Endodermal cell (in vitro differentiated cells): ENCODE results near the gene TALDO1. TPM values are rescaled to one million over a fixed set of nuclear protein-coding genes. Genes with fewer than 3 reads are reported as not detected.

Experiments
- DNase-seq: peaks from one replicate; pipeline ENCODE4 v3.0.0-alpha.2; 2017
- H3K27ac ChIP-seq: 2 replicates; pipeline ENCODE4 v1.5.1; 2013; ENCODE audit warnings: mild to moderate bottlenecking, low read depth, low read length, moderate library complexity
- H3K27me3 ChIP-seq: 2 replicates; pipeline ENCODE4 v1.6.1; 2013; ENCODE audit warnings: mild to moderate bottlenecking, low read length, moderate library complexity; ENCODE audit not compliant: insufficient read depth, control insufficient read depth, poor library complexity, severe bottlenecking
- H3K36me3 ChIP-seq: 2 replicates; pipeline ENCODE4 v1.7.0; 2013; ENCODE audit warnings: mild to moderate bottlenecking, low read length, moderate library complexity; ENCODE audit not compliant: control insufficient read depth, insufficient read depth
- H3K4me1 ChIP-seq: one replicate; pipeline ENCODE4 v1.7.0; 2013; ENCODE audit warnings: low read length; ENCODE audit not compliant: control insufficient read depth, insufficient read depth
- H3K4me3 ChIP-seq: 2 replicates; pipeline ENCODE4 v1.5.1; 2013; ENCODE audit warnings: mild to moderate bottlenecking, low read length, moderate library complexity
- H3K9ac ChIP-seq: 2 replicates; pipeline ENCODE4 v1.6.1; 2013; ENCODE audit warnings: mild to moderate bottlenecking, low read length, moderate library complexity; ENCODE audit not compliant: poor library complexity, severe bottlenecking; ENCODE audit errors: extremely low read depth
- H3K9me3 ChIP-seq: 2 replicates; pipeline ENCODE4 v1.6.1; 2013; ENCODE audit warnings: mild to moderate bottlenecking, low read length, moderate library complexity; ENCODE audit not compliant: control insufficient read depth
- H3K27ac Mint-ChIP-seq: 2 replicates; pipeline ENCODE4 v1.8.0; 2020; ENCODE audit warnings: mixed read lengths
- H3K27me3 Mint-ChIP-seq: 2 replicates; pipeline ENCODE4 v1.8.0; 2021; ENCODE audit warnings: mild to moderate bottlenecking, mixed read lengths; ENCODE audit not compliant: insufficient read depth
- H3K36me3 Mint-ChIP-seq: 2 replicates; pipeline ENCODE4 v1.8.0; 2020; ENCODE audit warnings: low read depth, mixed read lengths
- H3K4me1 Mint-ChIP-seq: 2 replicates; pipeline ENCODE4 v1.8.0; 2020; ENCODE audit warnings: mixed read lengths
- H3K4me3 Mint-ChIP-seq: 2 replicates; pipeline ENCODE4 v1.8.0; 2020; ENCODE audit warnings: mild to moderate bottlenecking, moderate library complexity, mixed read lengths
- H3K9me3 Mint-ChIP-seq: 2 replicates; pipeline ENCODE4 v1.8.0; 2020; ENCODE audit warnings: mild to moderate bottlenecking, mixed read lengths
- WGBS, 2 experiments: methylation state at CpG; one replicate each; pipeline versions ENCODE4 v1.1.5 to v1.1.7; 2013; ENCODE audit warnings: missing lambda C conversion rate in 2 of 2, mixed read lengths in 1 of 2; ENCODE audit not compliant: insufficient coverage in 1 of 2, insufficient read length in 1 of 2; 5-methylcytosine and 5-hydroxymethylcytosine counted together
- total RNA-seq, 2 donors: library from RNA; stranded (reverse); fragmentation: NEBNext Ultra II Directional in 1 of 2; extraction: Animal tissue kit (Norgen Biotek cat#: 25700) in 1 of 2; gene quantifications; 2 replicates in 1 of 2; 3 replicates in 1 of 2; pipeline ENCODE4 v1.2.1, GENCODE V29; 2021
- TF ChIP-seq, protein P1 (sequence below): fragments of 200-600 bp; sonication (generic); conservative IDR thresholded peaks from 2 replicates; pipeline ENCODE4 v1.5.0; 2021; ENCODE audit warnings: antibody characterized with exemption, mild to moderate bottlenecking

TALDO1 gene
- total RNA-seq, 2 donors from 2014 or later, result 177 to 221 TPM

DNA sequence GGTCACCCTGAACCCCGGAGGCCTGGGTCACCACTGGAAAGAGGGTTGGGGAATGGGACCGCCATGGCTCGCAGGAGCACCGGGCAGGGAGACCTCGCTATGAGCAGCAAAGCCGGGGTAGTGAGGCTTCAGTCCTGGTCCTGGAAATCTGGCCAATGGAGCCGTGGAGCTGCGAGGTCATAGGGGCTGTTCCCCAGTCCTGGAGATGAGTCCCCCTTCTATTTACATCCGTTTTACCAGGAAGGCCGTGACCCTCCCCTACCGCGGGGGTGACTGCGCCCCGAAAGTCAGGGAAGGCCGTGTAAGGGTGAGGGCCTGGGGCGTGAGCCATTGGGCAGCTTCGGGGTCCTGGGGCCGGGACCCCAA is 57.3 kb downstream of the TALDO1 start:
- H3K27ac Mint-ChIP-seq, result no peak overlapping the region
- Histone ChIP-seq H3K27me3 (no peaks in the 10 kb centered on the region), H3K4me3 (peak overlapping the region; percentile 84), H3K27ac (no peak overlapping the region), H3K4me1 (no peaks in the 10 kb centered on the region), H3K36me3 (peaks cover 5% of the 10 kb centered on the region), H3K9me3 (no peaks in the 10 kb centered on the region), H3K9ac (peak overlapping the region; percentile 34)
- peaks cover 6% of the 10 kb centered on the region for H3K36me3 Mint-ChIP-seq
- H3K9me3 Mint-ChIP-seq, result no peaks in the 10 kb centered on the region
- peaks cover 6% of the 10 kb centered on the region for H3K4me1 Mint-ChIP-seq
- no peaks in the 10 kb centered on the region for H3K27me3 Mint-ChIP-seq
- peak overlapping the region; percentile 63 for H3K4me3 Mint-ChIP-seq
- TF ChIP-seq, protein P1, sequence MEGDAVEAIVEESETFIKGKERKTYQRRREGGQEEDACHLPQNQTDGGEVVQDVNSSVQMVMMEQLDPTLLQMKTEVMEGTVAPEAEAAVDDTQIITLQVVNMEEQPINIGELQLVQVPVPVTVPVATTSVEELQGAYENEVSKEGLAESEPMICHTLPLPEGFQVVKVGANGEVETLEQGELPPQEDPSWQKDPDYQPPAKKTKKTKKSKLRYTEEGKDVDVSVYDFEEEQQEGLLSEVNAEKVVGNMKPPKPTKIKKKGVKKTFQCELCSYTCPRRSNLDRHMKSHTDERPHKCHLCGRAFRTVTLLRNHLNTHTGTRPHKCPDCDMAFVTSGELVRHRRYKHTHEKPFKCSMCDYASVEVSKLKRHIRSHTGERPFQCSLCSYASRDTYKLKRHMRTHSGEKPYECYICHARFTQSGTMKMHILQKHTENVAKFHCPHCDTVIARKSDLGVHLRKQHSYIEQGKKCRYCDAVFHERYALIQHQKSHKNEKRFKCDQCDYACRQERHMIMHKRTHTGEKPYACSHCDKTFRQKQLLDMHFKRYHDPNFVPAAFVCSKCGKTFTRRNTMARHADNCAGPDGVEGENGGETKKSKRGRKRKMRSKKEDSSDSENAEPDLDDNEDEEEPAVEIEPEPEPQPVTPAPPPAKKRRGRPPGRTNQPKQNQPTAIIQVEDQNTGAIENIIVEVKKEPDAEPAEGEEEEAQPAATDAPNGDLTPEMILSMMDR, result no peak
- 39 to 50% methylated on average over 7 to 18 of the region's 18 CpGs for WGBS, 2 experiments
- peak; percentile 66 for DNase-seq

GRCh38 chr11:808427-809286 is 61.4 kb downstream of the TALDO1 start:
- peak overlapping the region; percentile 98 for H3K27ac ChIP-seq
- Mint-ChIP-seq H3K36me3 (peaks cover 28% of the 10 kb centered on the region), H3K27ac (peak overlapping the region; percentile 99), H3K27me3 (no peaks in the 10 kb centered on the region), H3K4me1 (peaks cover 17% of the 10 kb centered on the region), H3K9me3 (no peaks in the 10 kb centered on the region), H3K4me3 (peak overlapping the region; percentile 85)
- TF ChIP-seq, protein P1, result no peak
- peak overlapping the region; percentile 89 for H3K4me3 ChIP-seq
- H3K9me3 ChIP-seq, result no peaks in the 10 kb centered on the region
- H3K36me3 ChIP-seq, result peaks cover 26% of the 10 kb centered on the region
- DNase-seq, result peak; percentile 66
- peak overlapping the region; percentile 94 for H3K9ac ChIP-seq
- H3K4me1 ChIP-seq, result no peaks in the 10 kb centered on the region
- no peaks in the 10 kb centered on the region for H3K27me3 ChIP-seq
- WGBS, 2 experiments, result 37 to 46% methylated on average over 27 to 36 of the region's 36 CpGs

DNA sequence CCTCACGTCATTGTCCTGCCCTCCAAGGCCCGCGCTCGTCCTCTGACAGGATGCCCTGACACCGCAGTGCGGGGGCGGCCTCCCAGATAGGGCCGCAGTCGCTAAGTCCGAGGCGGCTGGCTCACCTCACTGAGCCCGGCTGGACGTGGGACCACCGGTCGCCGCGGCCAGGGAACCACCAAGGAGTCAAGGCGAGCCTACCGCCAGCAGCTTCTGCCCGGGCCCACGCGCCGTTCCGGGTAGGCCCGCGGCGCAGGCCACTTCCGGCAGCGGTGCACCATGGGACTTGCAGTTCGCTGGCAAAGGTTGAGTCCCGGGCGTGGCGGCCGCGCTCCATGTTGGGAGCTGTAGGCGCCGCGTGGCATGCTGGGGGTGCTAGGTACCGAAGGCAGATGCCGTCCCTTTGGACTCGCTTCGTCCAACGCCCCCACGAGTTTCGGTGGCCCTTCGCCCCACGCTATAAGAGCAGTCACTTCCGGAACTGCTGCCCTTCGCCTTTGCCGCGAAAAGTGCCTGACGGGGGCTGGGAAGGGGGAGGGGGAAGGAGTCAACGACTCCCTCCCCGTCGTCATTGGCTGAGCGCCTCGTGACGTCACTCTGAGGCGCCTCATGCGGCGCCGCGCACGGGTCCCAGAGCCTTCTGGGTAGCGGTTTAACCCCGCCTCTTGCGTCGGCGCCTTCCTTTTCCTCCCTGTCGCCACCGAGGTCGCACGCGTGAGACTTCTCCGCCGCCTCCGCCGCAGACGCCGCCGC is 62.2 kb downstream of the TALDO1 start, which contains the start of gene RPLP2:
Gene RPLP2 (plus strand): TSS at position 681 of the 753 bp plus-strand sequence. CDS start 268 bp downstream, outside the sequence.
- H3K27me3 Mint-ChIP-seq, result no peaks in the 10 kb centered on the region

More for the DNA sequence above, 62.2 kb downstream of the TALDO1 start, which contains the start of gene RPLP2:
- Histone ChIP-seq H3K27ac (peak within 1 kb of the TSS; percentile 98), H3K4me3 (peak within 1 kb of the TSS; percentile 89), H3K4me1 (no peaks in the 10 kb centered on the region), H3K9me3 (no peaks in the 10 kb centered on the region), H3K36me3 (peaks cover 31% of the 10 kb centered on the region), H3K27me3 (no peaks in the 10 kb centered on the region), H3K9ac (peak within 1 kb of the TSS; percentile 94)
- peaks cover 31% of the 10 kb centered on the region for H3K36me3 Mint-ChIP-seq
- TF ChIP-seq, protein P1, result no peak
- 0 to 1% methylated on average over 20 to 81 of the region's 81 CpGs for WGBS, 2 experiments
- peak within 1 kb of the TSS; percentile 99 for H3K27ac Mint-ChIP-seq
- DNase-seq, result peak; percentile 98
- H3K9me3 Mint-ChIP-seq, result no peaks in the 10 kb centered on the region
- peak within 1 kb of the TSS; percentile 85 for H3K4me3 Mint-ChIP-seq
- H3K4me1 Mint-ChIP-seq, result peaks cover 17% of the 10 kb centered on the region
